PC-9 (cell line): Measurements from ENCODE around the gene IRF2BPL. TPM values are rescaled to one million over a fixed set of nuclear protein-coding genes. Genes with fewer than 3 reads are reported as not detected.

Experiments
- BruUV-seq: library from RNA; stranded (reverse); fragments of 400-500 nt; replicated peaks from 2 replicates; lab custom pipeline; 2021; lab: Mats Ljungman, UMichigan
- CTCF ChIA-PET: fragments of 300-600 bp; sonication (Branson Sonifier 250); formaldehyde crosslinking; loops from one replicate; lab custom pipeline; 2022; ENCODE audit warnings: antibody characterized with exemption; lab: Charles Lee
- POLR2A ChIA-PET: fragments of 300-600 bp; sonication (Branson Sonifier 250); formaldehyde crosslinking; loops from one replicate; lab custom pipeline; 2022; ENCODE audit warnings: antibody characterized with exemption; ENCODE audit not compliant: unreplicated experiment; lab: Charles Lee
- DNase-seq, 2 experiments: peaks; one replicate each; pipeline versions ENCODE4 v3.0.0 to v3.0.0-alpha.2; 2015 to 2022; ENCODE audit warnings: mixed read lengths in 1 of 2
- H2AFZ ChIP-seq: fragments of 200-600 bp; sonication (generic); 2 replicates; pipeline ENCODE4 v1.8.1; 2017; ENCODE audit warnings: antibody characterized with exemption
- H3F3A ChIP-seq: fragments of 200-600 bp; sonication (generic); 2 replicates; pipeline ENCODE4 v1.8.1; 2017; ENCODE audit warnings: antibody characterized with exemption, mild to moderate bottlenecking, low read depth; ENCODE audit not compliant: insufficient read depth
- H3K27ac ChIP-seq: fragments of 200-600 bp; sonication (generic); 2 replicates; pipeline ENCODE4 v1.6.1; 2016; ENCODE audit warnings: mixed run types
- H3K27me3 ChIP-seq: fragments of 200-600 bp; sonication (generic); 2 replicates; pipeline ENCODE4 v1.6.1; 2016; ENCODE audit warnings: low read depth, mixed run types; ENCODE audit not compliant: insufficient read depth
- H3K36me3 ChIP-seq: fragments of 200-600 bp; sonication (generic); 2 replicates; pipeline ENCODE4 v1.6.1; 2016; ENCODE audit warnings: low read depth, mixed run types
- H3K4me1 ChIP-seq: fragments of 200-600 bp; sonication (generic); replicated peaks from 2 replicates; pipeline ENCODE4 v1.6.1; 2016; ENCODE audit warnings: mixed run types; ENCODE audit not compliant: insufficient read depth
- H3K4me2 ChIP-seq: fragments of 200-600 bp; sonication (generic); 2 replicates; pipeline ENCODE4 v1.6.1; 2017; ENCODE audit warnings: mixed run types
- H3K4me3 ChIP-seq: fragments of 200-600 bp; sonication (generic); 2 replicates; pipeline ENCODE4 v1.6.1; 2016; ENCODE audit warnings: mixed run types
- H3K79me2 ChIP-seq: fragments of 200-600 bp; sonication (generic); 2 replicates; pipeline ENCODE4 v1.6.1; 2017; ENCODE audit warnings: low read depth, mixed run types
- H3K9me2 ChIP-seq: fragments of 200-600 bp; sonication (generic); 2 replicates; pipeline ENCODE4 v1.8.1; 2017; ENCODE audit warnings: mild to moderate bottlenecking; ENCODE audit not compliant: insufficient read depth
- H3K9me3 ChIP-seq: fragments of 200-600 bp; sonication (generic); 2 replicates; pipeline ENCODE4 v1.8.1; 2016; ENCODE audit warnings: low read depth; ENCODE audit not compliant: insufficient read depth
- H4K20me1 ChIP-seq: fragments of 200-600 bp; sonication (generic); 2 replicates; pipeline ENCODE4 v1.8.1; 2017; ENCODE audit not compliant: insufficient read depth
- EZH2 ChIP-seq: fragments of 200-600 bp; sonication (generic); IDR thresholded peaks from 2 replicates; pipeline ENCODE4 v1.8.0; 2017; ENCODE audit warnings: antibody characterized with exemption, low read depth
- intact Hi-C: fragments of 100-400 bp; cut with micrococcal nuclease; formaldehyde crosslinking; loops from one replicate; pipeline ENCODE4 v1.10.0; 2022; ENCODE audit not compliant: unreplicated experiment
- total RNA-seq: library from RNA; stranded (reverse); gene quantifications from 2 replicates; pipeline ENCODE4 v1.2.3, GENCODE V29; 2021
- TF ChIP-seq, protein P1 (sequence below): fragments of 200-600 bp; sonication (generic); conservative IDR thresholded peaks from 2 replicates; pipeline ENCODE4 v1.6.1; 2017; ENCODE audit warnings: mixed run types, antibody characterized with exemption, mild to moderate bottlenecking, moderate library complexity

The IRF2BPL gene
- total RNA-seq, 1 experiment from 2014 or later = 74.6 TPM

DNA sequence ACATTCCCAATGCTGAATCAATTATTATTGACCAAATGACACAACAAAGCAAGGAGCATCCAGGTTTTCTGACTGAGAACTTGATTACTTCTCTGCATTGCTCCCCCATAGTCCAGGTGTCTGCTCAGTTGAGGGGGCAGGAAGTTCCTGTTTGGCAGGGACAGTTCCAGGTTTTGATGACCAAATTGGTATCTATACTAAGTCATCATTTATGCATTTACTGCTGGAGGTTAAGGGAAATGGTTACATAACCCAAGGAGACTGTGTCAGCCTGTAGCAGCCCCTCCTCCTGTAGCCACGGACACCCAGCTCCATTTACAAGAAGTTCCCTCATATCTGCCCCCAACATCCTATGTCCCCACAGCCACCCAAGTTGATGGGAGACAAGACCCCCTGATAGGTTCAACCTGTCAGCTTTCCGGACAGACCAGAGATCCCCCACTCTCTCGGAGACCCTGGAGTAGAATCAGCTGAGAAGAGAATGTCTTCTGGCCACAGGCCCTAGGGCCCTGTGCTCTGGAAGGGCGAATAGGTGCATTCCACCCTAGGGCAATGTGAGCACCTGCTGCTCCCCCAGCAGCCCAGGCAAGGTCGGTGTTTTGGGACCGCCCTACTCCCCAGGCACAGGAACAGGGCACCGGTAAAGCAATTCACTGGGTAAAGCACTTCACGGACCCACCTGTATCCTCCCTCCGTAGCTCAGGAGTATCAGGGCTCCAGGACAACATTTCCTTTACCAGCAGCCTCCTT is 23.6 kb downstream of the IRF2BPL start:
- peak overlapping the region; percentile 78 for H3K4me2 ChIP-seq
- peak; percentile 50 to 88 for DNase-seq
- no TSS peak for BruUV-seq
- CTCF ChIA-PET = interaction anchor here (0.5 to 1.2 kb wide), 3 partner anchors 55 to 92 kb away, joined by 3 to 8 read pairs (median 4); no protein-coding TSS in a partner anchor
- intact Hi-C loops = loop anchor here (1.0 to 2.0 kb wide), 4 partner anchors 52 to 86 kb away; no protein-coding TSS in a partner anchor
- peak overlapping the region; percentile 93 for H3K27ac ChIP-seq
- H2AFZ ChIP-seq = peak overlapping the region; percentile 5; the same call in 1 of the 2 replicates
- H3F3A ChIP-seq = peaks cover 76% of the 10 kb centered on the region
- no peaks in the 10 kb centered on the region for H3K27me3 ChIP-seq
- no peaks in the 10 kb centered on the region for H3K9me2 ChIP-seq
- POLR2A ChIA-PET = interaction anchor here (0.5 to 0.8 kb wide), 6 partner anchors 8 to 1711 kb away, joined by 3 to 4 read pairs (median 3); no protein-coding TSS in a partner anchor
- no peaks in the 10 kb centered on the region for H3K9me3 ChIP-seq
- H3K4me3 ChIP-seq = peak overlapping the region; percentile 25; the same call in 1 of the 2 replicates
- no peaks in the 10 kb centered on the region for H3K36me3 ChIP-seq
- peaks cover 81% of the 10 kb centered on the region for H3K4me1 ChIP-seq
- no peaks in the 10 kb centered on the region for H3K79me2 ChIP-seq
- H4K20me1 ChIP-seq = no peaks in the 10 kb centered on the region
- no peak for TF ChIP-seq EZH2
- TF ChIP-seq, protein P1, sequence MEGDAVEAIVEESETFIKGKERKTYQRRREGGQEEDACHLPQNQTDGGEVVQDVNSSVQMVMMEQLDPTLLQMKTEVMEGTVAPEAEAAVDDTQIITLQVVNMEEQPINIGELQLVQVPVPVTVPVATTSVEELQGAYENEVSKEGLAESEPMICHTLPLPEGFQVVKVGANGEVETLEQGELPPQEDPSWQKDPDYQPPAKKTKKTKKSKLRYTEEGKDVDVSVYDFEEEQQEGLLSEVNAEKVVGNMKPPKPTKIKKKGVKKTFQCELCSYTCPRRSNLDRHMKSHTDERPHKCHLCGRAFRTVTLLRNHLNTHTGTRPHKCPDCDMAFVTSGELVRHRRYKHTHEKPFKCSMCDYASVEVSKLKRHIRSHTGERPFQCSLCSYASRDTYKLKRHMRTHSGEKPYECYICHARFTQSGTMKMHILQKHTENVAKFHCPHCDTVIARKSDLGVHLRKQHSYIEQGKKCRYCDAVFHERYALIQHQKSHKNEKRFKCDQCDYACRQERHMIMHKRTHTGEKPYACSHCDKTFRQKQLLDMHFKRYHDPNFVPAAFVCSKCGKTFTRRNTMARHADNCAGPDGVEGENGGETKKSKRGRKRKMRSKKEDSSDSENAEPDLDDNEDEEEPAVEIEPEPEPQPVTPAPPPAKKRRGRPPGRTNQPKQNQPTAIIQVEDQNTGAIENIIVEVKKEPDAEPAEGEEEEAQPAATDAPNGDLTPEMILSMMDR = 0 out of 2 replicates have a peak, but pooled peaks have one; percentile 7

DNA sequence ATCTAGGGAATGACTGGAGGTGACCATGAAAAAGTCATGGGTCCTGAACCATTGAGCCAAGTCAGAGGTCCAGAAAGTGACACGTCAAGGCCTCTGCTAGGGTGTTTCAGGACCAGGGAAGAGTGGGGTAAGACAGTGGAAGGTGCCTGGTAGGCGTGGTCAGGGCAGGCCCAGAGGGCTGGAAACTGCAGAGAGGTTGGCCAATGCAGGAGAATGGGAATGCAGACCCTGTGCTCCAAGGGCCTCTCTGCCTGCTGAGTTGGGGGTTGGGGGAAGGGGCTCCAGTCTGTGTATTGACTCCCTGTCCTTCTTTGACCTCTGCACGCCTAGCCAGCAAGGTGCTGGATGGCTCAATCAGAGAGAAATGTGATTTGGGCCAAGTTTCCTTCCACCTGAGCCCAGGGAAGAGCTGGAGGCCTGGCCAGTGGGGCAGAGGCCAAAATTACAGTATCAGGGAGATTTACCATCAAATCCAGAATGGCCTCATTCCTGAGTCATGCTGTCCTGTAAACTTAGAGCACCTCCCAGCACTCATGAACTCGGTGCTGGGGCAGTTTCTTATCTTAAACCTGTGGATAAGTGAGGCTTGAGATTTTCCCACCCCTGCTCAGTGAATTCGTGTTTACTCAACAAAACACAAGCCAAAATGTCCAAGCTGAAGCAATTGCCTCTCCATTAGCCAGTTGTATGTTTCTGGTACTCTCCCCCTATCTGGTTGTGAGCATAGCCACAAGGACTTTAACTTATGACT is 24.4 kb downstream of the IRF2BPL start:
- no peaks in the 10 kb centered on the region for H4K20me1 ChIP-seq
- H3F3A ChIP-seq = peaks cover 68% of the 10 kb centered on the region
- POLR2A ChIA-PET = interaction anchor here (0.6 to 0.8 kb wide), 5 partner anchors 21 to 1710 kb away, joined by 3 to 4 read pairs (median 3); no protein-coding TSS in a partner anchor
- peak overlapping the region; percentile 5; the same call in 1 of the 2 replicates for H2AFZ ChIP-seq
- no peaks in the 10 kb centered on the region for H3K9me3 ChIP-seq
- intact Hi-C loops = loop anchor here (1.0 to 2.0 kb wide), 4 partner anchors 51 to 85 kb away; no protein-coding TSS in a partner anchor
- H3K9me2 ChIP-seq = no peaks in the 10 kb centered on the region
- peak overlapping the region; percentile 25; the same call in 1 of the 2 replicates for H3K4me3 ChIP-seq
- no peaks in the 10 kb centered on the region for H3K79me2 ChIP-seq
- CTCF ChIA-PET = interaction anchor here (0.5 to 1.2 kb wide), 3 partner anchors 54 to 91 kb away, joined by 3 to 8 read pairs (median 4); no protein-coding TSS in a partner anchor
- no TSS peak for BruUV-seq
- TF ChIP-seq, protein P1 = no peak
- TF ChIP-seq EZH2 = no peak
- H3K27ac ChIP-seq = peak overlapping the region; percentile 93
- DNase-seq = peak; percentile 72 to 99
- H3K36me3 ChIP-seq = no peaks in the 10 kb centered on the region
- H3K4me2 ChIP-seq = peak overlapping the region; percentile 78
- no peaks in the 10 kb centered on the region for H3K27me3 ChIP-seq
- peaks cover 73% of the 10 kb centered on the region for H3K4me1 ChIP-seq

DNA sequence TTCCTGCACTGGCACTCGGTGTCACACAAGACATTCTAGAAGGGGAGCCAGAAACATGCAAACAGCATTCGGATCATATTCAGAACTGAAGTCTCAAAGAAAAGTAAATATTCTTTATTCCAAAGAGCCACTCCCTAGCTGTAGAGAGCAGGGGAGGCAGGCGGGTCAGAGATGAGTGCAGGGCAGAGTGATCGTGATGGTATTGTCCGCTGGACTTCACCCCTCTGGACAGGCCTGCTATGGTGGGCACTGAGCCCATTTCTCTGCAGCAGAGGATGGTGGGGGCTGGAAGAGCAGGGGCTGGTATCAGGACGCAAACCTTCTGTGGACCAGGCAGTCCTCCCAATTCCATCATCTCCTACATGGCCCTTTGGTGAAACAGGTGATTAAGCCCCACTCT is 25.6 kb downstream of the IRF2BPL start:
- no peaks in the 10 kb centered on the region for H3K36me3 ChIP-seq
- ChIA-PET CTCF (no interaction called here), POLR2A (no interaction called here)
- BruUV-seq = no TSS peak
- peak overlapping the region; percentile 78 for H3K4me2 ChIP-seq
- no peaks in the 10 kb centered on the region for H4K20me1 ChIP-seq
- H3K9me3 ChIP-seq = no peaks in the 10 kb centered on the region
- peak overlapping the region; percentile 93 for H3K27ac ChIP-seq
- no peak for DNase-seq
- H3K27me3 ChIP-seq = no peaks in the 10 kb centered on the region
- peaks cover 65% of the 10 kb centered on the region for H3K4me1 ChIP-seq
- no peak overlapping the region for H2AFZ ChIP-seq
- H3K4me3 ChIP-seq = no peak overlapping the region
- H3K79me2 ChIP-seq = no peaks in the 10 kb centered on the region
- no peak for TF ChIP-seq EZH2
- TF ChIP-seq, protein P1 = no peak
- peaks cover 57% of the 10 kb centered on the region for H3F3A ChIP-seq
- H3K9me2 ChIP-seq = no peaks in the 10 kb centered on the region
- intact Hi-C loops = no loop called here
